ENCODE data around the gene ERCC2. TPM values are rescaled to one million over a fixed set of nuclear protein-coding genes. Genes with fewer than 3 reads are reported as not detected.

The ERCC2 gene
- total RNA-seq, 6 donors from 2014 or later: 7.4 to 19.1 (median 13.0) TPM

DNA sequence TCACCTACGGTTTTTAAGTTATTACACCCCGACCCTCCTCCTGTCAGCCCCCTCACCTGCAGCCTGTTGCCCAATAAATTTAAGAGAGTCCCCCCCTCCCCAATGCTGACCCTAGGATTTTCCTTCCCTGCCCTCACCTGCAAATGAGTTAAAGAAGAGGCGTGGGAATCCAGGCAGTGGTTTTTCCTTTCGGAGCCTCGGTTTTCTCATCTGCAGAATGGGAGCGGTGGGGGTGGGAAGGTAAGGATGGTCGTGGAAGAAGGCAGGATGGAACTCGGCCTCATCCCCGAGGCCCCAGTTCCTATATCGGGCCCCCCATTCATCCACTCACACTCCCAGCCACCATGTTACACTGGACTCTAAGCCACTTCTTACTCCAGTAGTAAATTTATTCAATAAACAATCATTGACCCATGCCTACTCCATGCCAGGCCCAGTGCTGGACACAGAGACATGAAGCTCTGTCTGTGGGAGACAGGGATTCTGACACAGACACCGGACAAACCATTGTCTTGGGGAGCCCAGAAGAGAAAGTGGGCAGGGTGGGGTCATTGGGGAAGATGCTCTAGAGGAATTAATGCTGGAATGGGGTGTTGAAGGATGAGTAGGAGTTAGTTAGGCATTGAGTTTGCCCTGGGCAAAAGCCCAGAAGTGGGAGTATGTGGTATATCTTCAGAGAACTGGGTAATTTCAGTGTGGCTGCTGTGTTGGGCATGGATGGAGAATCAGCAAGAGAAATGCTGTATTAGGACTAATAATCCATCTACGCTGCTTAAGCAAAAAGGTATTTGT lies 66.9 kb downstream of the ERCC2 start:
- Histone ChIP-seq H3K4me1 (no peaks in the 10 kb centered on the region), H3K36me3 (peaks cover 0 to 16% (median 9%) of the 10 kb centered on the region in 4 donors), H3K9me3 (no peaks in the 10 kb centered on the region), H3K4me3 (no peak overlapping the region), H3K27me3 (no peaks in the 10 kb centered on the region), H3K27ac (no peak overlapping the region)
- TF ChIP-seq CTCF (IDR thresholded peaks at IDR 0.05) (no peak), EP300 (IDR thresholded peaks at IDR 0.05) (no peak)
- ATAC-seq (ENCODE audit: low FRiP score in 2 of 2): no peak
- no peak for DNase-seq
- 94 to 96% methylated on average over 12 of the region's 12 CpGs for WGBS, 2 donors

- ATAC-seq (ENCODE audit: low FRiP score in 2 of 2) (no peak), DNase-seq (peak in 1 of 2 donors; percentile 77)
- Histone ChIP-seq H3K36me3 (peaks cover 0 to 26% (median 14%) of the 10 kb centered on the region in 4 donors), H3K4me3 (no peak overlapping the region), H3K27me3 (no peaks in the 10 kb centered on the region), H3K27ac (no peak overlapping the region), H3K9me3 (no peaks in the 10 kb centered on the region), H3K4me1 (no peaks in the 10 kb centered on the region)
- TF ChIP-seq POLR2AphosphoS5 (IDR thresholded peaks at IDR 0.05): no peak
- no peak for TF ChIP-seq EP300 (IDR thresholded peaks at IDR 0.05)
- TF ChIP-seq CTCF (IDR thresholded peaks at IDR 0.05): no peak
- TF ChIP-seq POLR2A (IDR thresholded peaks at IDR 0.05): no peak
- WGBS, 2 donors: 92 to 93% methylated on average over 21 to 27 of the region's 27 CpGs
Observed at GRCh38 chr19:45302416-45302815, 68.0 kb downstream of the ERCC2 start.

Other genes starting within 250 kb of the ERCC2 start
- gene NKPD1, start 209.6 kb downstream of the ERCC2 start, total RNA-seq: under 1 TPM in 5 of 6 donors, not detected in 1; under 0.01 to 1.00 (median 0.17) TPM
- 10 to 100 TPM; 10.5 to 53.3 (median 23.7) TPM for gene TRAPPC6A, start 192.3 kb downstream of the ERCC2 start, total RNA-seq
- 10 to 100 TPM in 5 of 6 donors, 1 to 10 TPM in 1; 4.7 to 34.6 (median 18.6) TPM for gene BLOC1S3, start 191.8 kb downstream of the ERCC2 start, total RNA-seq
- 1 to 10 TPM; 1.1 to 10.0 (median 2.7) TPM for gene EXOC3L2, start 125.2 kb downstream of the ERCC2 start, total RNA-seq
- 10 to 100 TPM; 14.6 to 59.3 (median 35.6) TPM for gene MARK4, start 119.3 kb downstream of the ERCC2 start, total RNA-seq
- not detected for gene CKM, start 47.7 kb downstream of the ERCC2 start, total RNA-seq
- 1 to 10 TPM; 2.4 to 9.5 (median 3.9) TPM for gene KLC3, start 29.8 kb downstream of the ERCC2 start, total RNA-seq
- gene PPP1R13L, start 34.5 kb upstream of the ERCC2 start, total RNA-seq: 10 to 100 TPM; 27.8 to 76.2 (median 57.5) TPM
- 1 to 10 TPM; 1.0 to 7.7 (median 5.8) TPM for gene POLR1G, start 36.1 kb upstream of the ERCC2 start, total RNA-seq
- gene ERCC1, start 53.3 kb upstream of the ERCC2 start, total RNA-seq: 100 to 1,000 TPM in 1 of 6 donors, 10 to 100 TPM in 5; 53.7 to 102 (median 76.2) TPM
- gene FOSB, start 97.4 kb upstream of the ERCC2 start, total RNA-seq: 100 to 1,000 TPM in 2 of 6 donors, 10 to 100 TPM in 2, 1 to 10 TPM in 1, not detected in 1; 8.8 to 152 (median 94.9) TPM
- 10 to 100 TPM in 3 of 6 donors, 1 to 10 TPM in 3; 5.2 to 17.8 (median 11.1) TPM for gene RTN2, start 126.5 kb upstream of the ERCC2 start, total RNA-seq
- gene PPM1N, start 127.9 kb upstream of the ERCC2 start, total RNA-seq: 1 to 10 TPM in 3 of 6 donors, under 1 TPM in 2, not detected in 1; 0.89 to 6.3 (median 1.1) TPM
- gene VASP, start 136.9 kb upstream of the ERCC2 start, total RNA-seq: 100 to 1,000 TPM in 4 of 6 donors, 10 to 100 TPM in 2; 68.1 to 266 (median 143) TPM
- gene OPA3, start 214.2 kb upstream of the ERCC2 start, total RNA-seq: 10 to 100 TPM in 5 of 6 donors, 1 to 10 TPM in 1; 9.9 to 14.3 (median 12.7) TPM
- gene GPR4, start 231.6 kb upstream of the ERCC2 start, total RNA-seq: 10 to 100 TPM in 2 of 6 donors, 1 to 10 TPM in 4; 1.0 to 22.1 (median 6.8) TPM

All from upper lobe of left lung (tissue), 6 donors.